Gastrocnemius medialis (tissue), 4 donors: ENCODE results near the gene GCNT3. TPM values are rescaled to one million over a fixed set of nuclear protein-coding genes. Genes with fewer than 3 reads are reported as not detected.
"Not testable (repeated sequence)": the region's sequence is repeated elsewhere in the genome, so short reads cannot be mapped to it uniquely, and the experiment has no call there.

Source experiments
- ATAC-seq, 2 donors: fragments of 150-250 bp; one replicate each; pipeline ENCODE4 v1.9.1; 2016
- DNase-seq, 2 donors: peaks; one replicate each; pipeline ENCODE4 v3.0.0-alpha.2; 2019
- H3K27ac ChIP-seq, 4 donors: fragments of 200-600 bp; sonication (generic); 1 replicate in 1 of 4; 2 replicates in 3 of 4; pipeline ENCODE4 v1.5.1; 2016 to 2018; ENCODE audit warnings: mild to moderate bottlenecking in 2 of 4, moderate library complexity in 1 of 4
- H3K27me3 ChIP-seq, 3 donors: fragments of 200-600 bp; sonication (generic) in 2 of 3; 1 replicate in 1 of 3; 2 replicates in 2 of 3; pipeline versions ENCODE4 v1.5.1 to v1.6.0; 2016 to 2019; ENCODE audit warnings: mild to moderate bottlenecking in 1 of 3, moderate library complexity in 1 of 3
- H3K36me3 ChIP-seq, 2 donors: fragments of 200-600 bp; sonication (generic) in 1 of 2; one replicate each; pipeline ENCODE4 v1.5.1; 2017 to 2018
- H3K4me1 ChIP-seq, 2 donors: fragments of 200-600 bp; sonication (generic) in 1 of 2; one replicate each; pipeline ENCODE4 v1.5.1; 2016 to 2017; ENCODE audit warnings: mild to moderate bottlenecking in 2 of 2
- H3K4me3 ChIP-seq, 4 donors: fragments of 200-600 bp; sonication (generic) in 3 of 4; 1 replicate in 1 of 4; 2 replicates in 3 of 4; pipeline ENCODE4 v1.5.1; 2016 to 2019; ENCODE audit warnings: mild to moderate bottlenecking in 2 of 4
- H3K9me3 ChIP-seq, 3 donors: fragments of 200-600 bp; sonication (generic) in 2 of 3; 1 replicate in 1 of 3; 2 replicates in 2 of 3; pipeline ENCODE4 v1.5.1; 2016 to 2019
- POLR2A ChIP-seq, 2 donors: fragments of 450-650 bp; IDR thresholded peaks; one replicate each; pipeline ENCODE4 v1.6.1; 2017; ENCODE audit warnings: antibody characterized with exemption in 2 of 2, mild to moderate bottlenecking in 2 of 2, moderate library complexity in 2 of 2
- in situ Hi-C, 4 donors: fragments of 200-750 bp; cut with MboI; loops; one replicate each; pipeline versions ENCODE4 v1.15.0 to v1.8.0; 2017; ENCODE audit warnings: low sequenced_read_pairs in 4 of 4
- intact Hi-C: fragments of 100-400 bp; cut with DNase I; formaldehyde crosslinking; loops from one replicate; pipeline ENCODE4 v1.15.1; 2023; ENCODE audit warnings: low total_unique reads
- total RNA-seq, 4 donors: library from RNA; depleted of rRNA; stranded (reverse); fragments of >200 nt; gene quantifications; one replicate each; pipeline versions ENCODE4 v1.1.0 to v1.2.3, GENCODE V29; 2016
- TF ChIP-seq, protein P1 (sequence below), 5 experiments: fragments of 450-650 bp in 3 of 5; fragments of 200-600 bp in 2 of 5; sonication (generic) in 2 of 5; IDR thresholded peaks in 4 of 5; conservative IDR thresholded peaks in 1 of 5; 1 replicate in 4 of 5; 2 replicates in 1 of 5; pipeline ENCODE4 v1.5.1; 2016 to 2019; ENCODE audit warnings: antibody characterized with exemption in 5 of 5, mild to moderate bottlenecking in 3 of 5, moderate library complexity in 3 of 5

GCNT3 gene
- total RNA-seq, 4 donors from 2014 or later = 0.07 to 0.36 TPM; not detected in 2

DNA sequence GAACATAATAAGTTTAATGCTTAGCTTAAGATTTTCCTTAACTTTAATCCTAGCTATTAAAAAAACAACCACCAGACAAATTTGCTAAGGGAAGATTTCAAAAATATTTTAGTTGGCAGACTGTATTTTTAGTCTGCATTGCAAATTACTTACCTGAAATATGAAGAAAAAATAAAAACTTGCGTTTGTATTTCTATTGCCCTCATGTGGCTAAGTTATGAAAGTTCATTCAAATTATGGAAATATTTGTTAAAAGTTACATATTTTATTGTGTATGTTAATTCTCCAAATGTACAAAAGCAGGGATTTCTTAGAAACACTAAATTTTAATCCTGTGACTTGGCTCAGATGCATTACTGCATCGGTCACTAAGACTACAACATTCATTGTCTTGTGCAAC lies 30.8 kb downstream of the GCNT3 start:
- intact Hi-C loops (no loop called here), in situ Hi-C loops (no loop called here)
- H3K9me3 ChIP-seq = no peaks in the 10 kb centered on the region
- no peak for TF ChIP-seq POLR2A (IDR thresholded peaks at IDR 0.05)
- TF ChIP-seq, protein P1, sequence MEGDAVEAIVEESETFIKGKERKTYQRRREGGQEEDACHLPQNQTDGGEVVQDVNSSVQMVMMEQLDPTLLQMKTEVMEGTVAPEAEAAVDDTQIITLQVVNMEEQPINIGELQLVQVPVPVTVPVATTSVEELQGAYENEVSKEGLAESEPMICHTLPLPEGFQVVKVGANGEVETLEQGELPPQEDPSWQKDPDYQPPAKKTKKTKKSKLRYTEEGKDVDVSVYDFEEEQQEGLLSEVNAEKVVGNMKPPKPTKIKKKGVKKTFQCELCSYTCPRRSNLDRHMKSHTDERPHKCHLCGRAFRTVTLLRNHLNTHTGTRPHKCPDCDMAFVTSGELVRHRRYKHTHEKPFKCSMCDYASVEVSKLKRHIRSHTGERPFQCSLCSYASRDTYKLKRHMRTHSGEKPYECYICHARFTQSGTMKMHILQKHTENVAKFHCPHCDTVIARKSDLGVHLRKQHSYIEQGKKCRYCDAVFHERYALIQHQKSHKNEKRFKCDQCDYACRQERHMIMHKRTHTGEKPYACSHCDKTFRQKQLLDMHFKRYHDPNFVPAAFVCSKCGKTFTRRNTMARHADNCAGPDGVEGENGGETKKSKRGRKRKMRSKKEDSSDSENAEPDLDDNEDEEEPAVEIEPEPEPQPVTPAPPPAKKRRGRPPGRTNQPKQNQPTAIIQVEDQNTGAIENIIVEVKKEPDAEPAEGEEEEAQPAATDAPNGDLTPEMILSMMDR (IDR thresholded peaks at IDR 0.05 in 4 of 5, conservative IDR thresholded peaks at IDR 0.05 in 1 of 5) = no peak
- H3K4me1 ChIP-seq = no peaks in the 10 kb centered on the region
- no peak overlapping the region for H3K4me3 ChIP-seq
- peaks cover 6 to 66% of the 10 kb centered on the region in 2 donors for H3K36me3 ChIP-seq
- no peak for ATAC-seq
- no peak overlapping the region for H3K27ac ChIP-seq
- H3K27me3 ChIP-seq = no peaks in the 10 kb centered on the region
- no peak for DNase-seq

DNA sequence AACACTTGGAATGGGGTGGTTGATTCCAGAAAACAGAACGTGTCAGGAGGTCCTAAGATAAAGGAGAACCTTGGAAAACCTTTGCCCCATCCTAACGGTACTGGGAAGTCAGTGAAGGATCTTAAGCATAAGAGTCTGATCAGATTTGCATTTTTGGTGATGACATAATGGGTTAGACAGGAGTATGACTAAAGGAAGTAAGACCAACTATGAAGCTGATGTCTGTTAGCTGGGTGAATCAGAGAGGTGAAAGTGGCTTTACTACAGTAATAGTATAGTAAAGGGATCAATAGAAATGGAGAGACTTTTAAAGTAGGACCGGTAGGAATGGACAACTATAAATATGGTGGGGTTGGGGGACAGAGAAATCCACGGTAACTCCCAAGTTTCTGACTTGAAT lies 33.2 kb downstream of the GCNT3 start:
- no peak for TF ChIP-seq POLR2A (IDR thresholded peaks at IDR 0.05)
- TF ChIP-seq, protein P1 (IDR thresholded peaks at IDR 0.05 in 4 of 5, conservative IDR thresholded peaks at IDR 0.05 in 1 of 5) = no peak
- no peak overlapping the region for H3K4me3 ChIP-seq
- H3K27ac ChIP-seq = no peak overlapping the region
- H3K4me1 ChIP-seq = no peaks in the 10 kb centered on the region
- H3K27me3 ChIP-seq = no peaks in the 10 kb centered on the region
- intact Hi-C loops = no loop called here
- peaks cover 0 to 53% of the 10 kb centered on the region in 2 donors for H3K36me3 ChIP-seq
- no peaks in the 10 kb centered on the region for H3K9me3 ChIP-seq
- no peak for DNase-seq
- no peak for ATAC-seq
- in situ Hi-C loops = no loop called here

DNA sequence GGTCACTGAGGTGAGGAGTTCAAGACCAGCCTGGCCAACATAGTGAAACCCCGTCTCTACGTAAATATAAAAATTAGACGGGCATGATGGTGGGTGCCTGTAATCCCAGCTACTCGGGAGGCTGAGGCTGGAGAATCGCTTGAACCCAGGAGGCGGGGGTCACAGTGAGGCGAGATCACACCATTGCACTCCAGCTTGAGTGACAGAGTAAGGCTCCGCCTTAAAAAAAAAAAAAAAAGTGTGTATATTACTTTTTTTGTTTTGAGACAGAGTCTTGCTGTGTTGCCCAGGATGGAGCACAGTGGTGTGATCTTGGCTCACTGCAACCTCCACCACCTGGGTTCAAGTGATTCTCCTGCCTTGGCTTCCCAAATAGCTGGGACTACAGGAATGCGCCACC lies 34.2 kb downstream of the GCNT3 start:
- H3K27ac ChIP-seq, DNase-seq, ATAC-seq, H3K4me3 ChIP-seq, intact Hi-C loops, H3K4me1 ChIP-seq, H3K27me3 ChIP-seq, H3K9me3 ChIP-seq, in situ Hi-C loops: not testable (repeated sequence)
- peaks cover 0 to 61% of the 10 kb centered on the region in 2 donors for H3K36me3 ChIP-seq

DNA sequence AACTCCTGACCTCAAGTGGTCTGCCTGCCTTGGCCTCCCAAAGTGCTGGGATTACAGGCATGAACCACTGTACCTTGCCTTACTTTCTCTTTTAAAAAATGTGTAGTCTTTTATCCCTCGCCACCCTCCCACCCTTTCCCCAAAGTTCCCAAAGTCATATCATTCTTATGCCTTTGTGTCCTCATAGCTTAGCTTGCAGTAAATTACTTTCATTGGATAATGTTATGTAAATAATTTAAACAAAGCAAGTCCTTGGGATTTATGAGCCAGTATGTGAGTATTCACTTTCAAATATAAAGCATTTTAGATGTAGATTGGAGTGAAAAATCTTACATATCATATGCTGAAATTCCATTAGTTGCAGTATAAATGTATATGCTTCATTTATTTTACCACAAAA lies 34.7 kb downstream of the GCNT3 start:
- intact Hi-C loops = no loop called here
- Histone ChIP-seq H3K27ac (no peak overlapping the region), H3K27me3 (no peaks in the 10 kb centered on the region), H3K4me3 (no peak overlapping the region), H3K36me3 (peaks cover 0 to 61% of the 10 kb centered on the region in 2 donors), H3K9me3 (no peaks in the 10 kb centered on the region), H3K4me1 (no peaks in the 10 kb centered on the region)
- no peak for DNase-seq
- no peak for TF ChIP-seq POLR2A (IDR thresholded peaks at IDR 0.05)
- TF ChIP-seq, protein P1 (IDR thresholded peaks at IDR 0.05 in 4 of 5, conservative IDR thresholded peaks at IDR 0.05 in 1 of 5) = no peak
- in situ Hi-C loops = no loop called here
- ATAC-seq = no peak

DNA sequence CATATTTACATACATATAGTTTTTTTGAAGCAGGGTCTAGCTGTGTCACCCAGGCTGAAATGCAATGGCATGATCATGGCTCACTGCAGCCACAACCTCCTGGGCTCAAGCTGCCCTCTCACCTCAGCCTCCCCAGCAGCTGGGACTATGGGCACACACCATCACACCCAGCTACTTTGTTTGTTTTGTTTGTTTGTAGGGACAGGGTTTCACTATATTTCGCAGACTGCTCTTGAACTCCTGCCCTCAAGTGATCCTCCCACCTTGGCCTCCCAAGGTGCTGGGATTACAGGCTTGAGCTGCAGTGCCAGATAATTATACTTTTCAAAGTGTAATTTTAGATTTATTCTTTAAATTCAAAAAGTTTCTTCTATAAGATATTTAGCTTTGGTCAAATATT lies 35.5 kb downstream of the GCNT3 start:
- H3K9me3 ChIP-seq = no peaks in the 10 kb centered on the region
- no peak overlapping the region for H3K27ac ChIP-seq
- H3K4me3 ChIP-seq = no peak overlapping the region
- H3K4me1 ChIP-seq = no peaks in the 10 kb centered on the region
- in situ Hi-C loops = no loop called here
- no peak for ATAC-seq
- no peaks in the 10 kb centered on the region for H3K27me3 ChIP-seq
- H3K36me3 ChIP-seq = peaks cover 0 to 62% of the 10 kb centered on the region in 2 donors
- no peak for DNase-seq
- no peak for TF ChIP-seq POLR2A (IDR thresholded peaks at IDR 0.05)
- intact Hi-C loops = no loop called here

DNA sequence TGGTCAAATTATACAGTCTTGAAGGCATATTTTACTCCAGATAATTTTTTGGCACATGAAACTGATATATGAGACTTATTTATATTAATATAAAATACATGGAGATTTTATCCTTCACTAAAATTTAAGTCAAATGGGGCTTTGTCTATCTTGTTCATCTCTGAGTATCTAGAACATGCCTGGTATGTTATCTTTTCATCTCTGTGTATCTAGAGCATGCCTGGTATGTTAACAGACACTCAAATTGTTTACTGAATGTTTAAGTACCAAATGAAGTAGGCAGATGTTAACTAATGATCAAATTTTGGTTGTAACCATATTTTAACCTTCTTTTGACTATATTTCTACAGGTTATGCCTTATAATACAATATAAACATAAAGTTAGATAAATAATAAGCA lies 38.0 kb downstream of the GCNT3 start:
- Histone ChIP-seq H3K27ac (no peak overlapping the region), H3K9me3 (no peaks in the 10 kb centered on the region), H3K36me3 (peaks cover 0 to 54% of the 10 kb centered on the region in 2 donors), H3K4me1 (no peaks in the 10 kb centered on the region), H3K27me3 (no peaks in the 10 kb centered on the region), H3K4me3 (no peak overlapping the region)
- ATAC-seq (no peak), DNase-seq (no peak)
- in situ Hi-C loops = no loop called here
- intact Hi-C loops = no loop called here
- TF ChIP-seq, protein P1 (IDR thresholded peaks at IDR 0.05 in 4 of 5, conservative IDR thresholded peaks at IDR 0.05 in 1 of 5) = no peak
- no peak for TF ChIP-seq POLR2A (IDR thresholded peaks at IDR 0.05)
